Suprapubic skin (tissue), 4 donors: ENCODE measurements around the gene ALDH16A1. TPM values are rescaled to one million over a fixed set of nuclear protein-coding genes. Genes with fewer than 3 reads are reported as not detected.

Experiments used
- DNase-seq, 2 donors: peaks; one replicate each; pipeline ENCODE4 v3.0.0-alpha.2; 2019; ENCODE audit warnings: low spot score in 2 of 2
- H3K27ac ChIP-seq: fragments of 200-600 bp; sonication (generic); one replicate; pipeline ENCODE4 v1.5.1; 2019
- H3K27me3 ChIP-seq: fragments of 200-600 bp; sonication (generic); one replicate; pipeline ENCODE4 v1.5.1; 2019
- H3K36me3 ChIP-seq: fragments of 200-600 bp; sonication (generic); one replicate; pipeline ENCODE4 v1.5.1; 2019
- H3K4me1 ChIP-seq: fragments of 200-600 bp; sonication (generic); one replicate; pipeline ENCODE4 v1.5.1; 2019
- H3K4me3 ChIP-seq: fragments of 200-600 bp; sonication (generic); one replicate; pipeline ENCODE4 v1.5.1; 2019; ENCODE audit warnings: mild to moderate bottlenecking
- H3K9me3 ChIP-seq: fragments of 200-600 bp; sonication (generic); one replicate; pipeline ENCODE4 v1.5.1; 2019
- EP300 ChIP-seq: sonication (generic); formaldehyde crosslinking; IDR thresholded peaks from one replicate; pipeline ENCODE4 v1.6.1; 2017; ENCODE audit warnings: antibody characterized with exemption
- POLR2A ChIP-seq, 2 donors: fragments of 450-650 bp; IDR thresholded peaks; one replicate each; pipeline ENCODE4 v1.6.1; 2017; ENCODE audit warnings: antibody characterized with exemption in 2 of 2, mild to moderate bottlenecking in 2 of 2, moderate library complexity in 2 of 2
- POLR2AphosphoS5 ChIP-seq, 3 donors: sonication (generic); formaldehyde crosslinking; IDR thresholded peaks; one replicate each; pipeline ENCODE4 v1.6.1; 2017; ENCODE audit warnings: antibody characterized with exemption in 3 of 3
- WGBS: methylation state at CpG from one replicate; pipeline ENCODE4 v1.1.5; 2018; 5-methylcytosine and 5-hydroxymethylcytosine counted together
- total RNA-seq, 4 donors: library from RNA; depleted of rRNA; stranded (reverse); fragments of >200 nt; gene quantifications; one replicate each; pipeline ENCODE4 v1.1.0, GENCODE V29; 2016
- TF ChIP-seq, protein P1 (sequence below), 2 donors: fragments of 200-600 bp in 1 of 2; fragments of 450-650 bp in 1 of 2; sonication (generic) in 1 of 2; IDR thresholded peaks; one replicate each; pipeline ENCODE4 v1.5.1; 2016 to 2019; ENCODE audit warnings: antibody characterized with exemption in 2 of 2, mild to moderate bottlenecking in 1 of 2, moderate library complexity in 1 of 2

Gene ALDH16A1
- total RNA-seq, 4 donors from 2014 or later, result 21.7 to 47.7 (median 35.9) TPM

DNA sequence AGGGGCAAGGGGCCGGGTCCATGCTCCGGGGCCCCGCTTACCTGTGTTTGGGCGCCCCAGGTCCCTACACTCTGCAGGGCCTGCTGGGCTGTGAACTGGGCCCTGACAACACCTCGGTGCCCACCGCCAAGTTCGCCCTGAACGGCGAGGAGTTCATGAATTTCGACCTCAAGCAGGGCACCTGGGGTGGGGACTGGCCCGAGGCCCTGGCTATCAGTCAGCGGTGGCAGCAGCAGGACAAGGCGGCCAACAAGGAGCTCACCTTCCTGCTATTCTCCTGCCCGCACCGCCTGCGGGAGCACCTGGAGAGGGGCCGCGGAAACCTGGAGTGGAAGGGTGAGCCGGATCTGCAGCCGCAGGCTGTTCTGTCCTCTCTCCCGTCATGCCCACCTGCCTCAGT lies 61.1 kb downstream of the ALDH16A1 start:
- H3K36me3 ChIP-seq, result peaks cover 13% of the 10 kb centered on the region
- no peak for DNase-seq
- H3K4me1 ChIP-seq, result peaks cover 41% of the 10 kb centered on the region
- no peaks in the 10 kb centered on the region for H3K9me3 ChIP-seq
- peak overlapping the region; percentile 93 for H3K4me3 ChIP-seq
- TF ChIP-seq POLR2AphosphoS5 (IDR thresholded peaks at IDR 0.05) (no peak), POLR2A (IDR thresholded peaks at IDR 0.05) (no peak), EP300 (no peak)
- TF ChIP-seq, protein P1, sequence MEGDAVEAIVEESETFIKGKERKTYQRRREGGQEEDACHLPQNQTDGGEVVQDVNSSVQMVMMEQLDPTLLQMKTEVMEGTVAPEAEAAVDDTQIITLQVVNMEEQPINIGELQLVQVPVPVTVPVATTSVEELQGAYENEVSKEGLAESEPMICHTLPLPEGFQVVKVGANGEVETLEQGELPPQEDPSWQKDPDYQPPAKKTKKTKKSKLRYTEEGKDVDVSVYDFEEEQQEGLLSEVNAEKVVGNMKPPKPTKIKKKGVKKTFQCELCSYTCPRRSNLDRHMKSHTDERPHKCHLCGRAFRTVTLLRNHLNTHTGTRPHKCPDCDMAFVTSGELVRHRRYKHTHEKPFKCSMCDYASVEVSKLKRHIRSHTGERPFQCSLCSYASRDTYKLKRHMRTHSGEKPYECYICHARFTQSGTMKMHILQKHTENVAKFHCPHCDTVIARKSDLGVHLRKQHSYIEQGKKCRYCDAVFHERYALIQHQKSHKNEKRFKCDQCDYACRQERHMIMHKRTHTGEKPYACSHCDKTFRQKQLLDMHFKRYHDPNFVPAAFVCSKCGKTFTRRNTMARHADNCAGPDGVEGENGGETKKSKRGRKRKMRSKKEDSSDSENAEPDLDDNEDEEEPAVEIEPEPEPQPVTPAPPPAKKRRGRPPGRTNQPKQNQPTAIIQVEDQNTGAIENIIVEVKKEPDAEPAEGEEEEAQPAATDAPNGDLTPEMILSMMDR (IDR thresholded peaks at IDR 0.05), result no peak
- H3K27me3 ChIP-seq, result no peaks in the 10 kb centered on the region
- no peak overlapping the region for H3K27ac ChIP-seq
- 30% methylated on average over 2 of the region's 21 CpGs for WGBS

DNA sequence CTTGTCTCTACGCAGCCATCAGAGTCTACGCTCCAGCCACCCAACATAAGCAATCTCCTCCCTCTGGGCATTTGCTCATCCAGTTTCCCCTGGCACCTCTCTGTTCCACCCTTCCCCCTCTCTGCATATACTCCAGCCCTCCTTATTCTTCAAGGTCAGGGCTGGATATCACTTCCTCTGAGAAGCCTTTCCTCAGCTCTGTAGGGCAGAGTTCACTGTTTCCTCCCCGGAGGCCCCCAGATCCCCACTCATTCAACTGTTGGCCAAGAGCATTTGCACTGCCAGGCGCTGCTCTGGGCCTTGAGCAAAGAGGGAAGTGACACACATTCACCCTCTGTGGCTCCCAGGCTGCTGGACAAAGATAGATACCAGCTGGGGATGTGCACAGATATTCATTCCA lies 62.7 kb downstream of the ALDH16A1 start:
- Histone ChIP-seq H3K4me1 (peaks cover 41% of the 10 kb centered on the region), H3K9me3 (no peaks in the 10 kb centered on the region), H3K36me3 (peaks cover 15% of the 10 kb centered on the region), H3K27ac (no peak overlapping the region), H3K4me3 (no peak overlapping the region), H3K27me3 (no peaks in the 10 kb centered on the region)
- TF ChIP-seq, protein P1 (IDR thresholded peaks at IDR 0.05), result no peak
- TF ChIP-seq POLR2AphosphoS5 (IDR thresholded peaks at IDR 0.05) (no peak), POLR2A (IDR thresholded peaks at IDR 0.05) (no peak), EP300 (no peak)
- WGBS, result 75% methylated on average over 4 of the region's 4 CpGs
- no peak for DNase-seq

DNA sequence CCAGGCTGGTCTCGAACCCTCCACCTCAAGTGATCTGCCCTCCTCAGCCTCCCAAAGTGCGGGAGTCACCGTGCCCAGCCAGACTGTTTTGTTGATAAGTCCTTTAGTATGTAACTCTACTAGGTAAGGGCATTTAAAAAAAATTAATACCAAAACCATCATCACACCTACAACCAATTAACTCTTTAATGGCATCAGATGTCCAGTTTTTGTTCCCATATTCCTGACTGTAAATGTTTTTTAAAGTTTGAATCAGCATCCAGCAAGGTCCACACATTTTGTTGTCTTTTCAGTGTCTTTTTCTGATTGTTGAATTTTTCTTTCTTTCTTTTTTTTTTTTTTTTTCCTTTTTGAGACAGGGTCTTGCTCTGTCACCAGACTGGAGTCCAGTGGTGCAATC lies 65.0 kb downstream of the ALDH16A1 start:
- H3K36me3 ChIP-seq, result peaks cover 24% of the 10 kb centered on the region
- TF ChIP-seq, protein P1 (IDR thresholded peaks at IDR 0.05), result no peak
- TF ChIP-seq EP300 (no peak), POLR2AphosphoS5 (IDR thresholded peaks at IDR 0.05) (no peak), POLR2A (IDR thresholded peaks at IDR 0.05) (no peak)
- no peak for DNase-seq
- H3K27me3 ChIP-seq, result no peaks in the 10 kb centered on the region
- no peak overlapping the region for H3K27ac ChIP-seq
- peaks cover 23% of the 10 kb centered on the region for H3K4me1 ChIP-seq
- H3K9me3 ChIP-seq, result no peaks in the 10 kb centered on the region
- 97% methylated on average over 3 of the region's 3 CpGs for WGBS
- H3K4me3 ChIP-seq, result no peak overlapping the region

Other genes starting within 250 kb of the ALDH16A1 start
- gene SLC6A16, start 128.0 kb upstream of the ALDH16A1 start, total RNA-seq, result 1 to 10 TPM in 1 of 4 donors, under 1 TPM in 2, not detected in 1; 0.23 to 1.4 (median 0.34) TPM
- gene CD37, start 117.8 kb upstream of the ALDH16A1 start, total RNA-seq, result 10 to 100 TPM in 1 of 4 donors, 1 to 10 TPM in 3; 2.9 to 25.7 (median 5.0) TPM
- 10 to 100 TPM; 10.6 to 15.4 (median 13.2) TPM for gene TEAD2, start 90.8 kb upstream of the ALDH16A1 start, total RNA-seq
- gene DKKL1, start 89.3 kb upstream of the ALDH16A1 start, total RNA-seq, result not detected
- not detected for gene KASH5, start 65.0 kb upstream of the ALDH16A1 start, total RNA-seq
- not detected for gene PTH2, start 29.8 kb upstream of the ALDH16A1 start, total RNA-seq
- gene GFY, start 27.8 kb upstream of the ALDH16A1 start, total RNA-seq, result not detected
- gene SLC17A7, start 11.7 kb upstream of the ALDH16A1 start, total RNA-seq, result 1 to 10 TPM in 3 of 4 donors, under 1 TPM in 1; 0.60 to 1.2 (median 1.1) TPM
- gene PIH1D1, start 1.4 kb upstream of the ALDH16A1 start, total RNA-seq, result 100 to 1,000 TPM in 2 of 4 donors, 10 to 100 TPM in 2; 82.0 to 124 (median 104) TPM
- gene FLT3LG, start 21.0 kb downstream of the ALDH16A1 start, total RNA-seq, result 1 to 10 TPM; 1.2 to 4.9 (median 4.4) TPM
- 1,000 to 10,000 TPM; 2,613 to 5,154 (median 4,451) TPM for gene RPL13A, start 34.4 kb downstream of the ALDH16A1 start, total RNA-seq
- 1,000 to 10,000 TPM; 3,049 to 5,024 (median 4,623) TPM for gene RPS11, start 43.2 kb downstream of the ALDH16A1 start, total RNA-seq
- 100 to 1,000 TPM in 3 of 4 donors, 10 to 100 TPM in 1; 96.2 to 136 (median 112) TPM for gene FCGRT, start 59.4 kb downstream of the ALDH16A1 start, total RNA-seq
- gene RCN3, start 74.8 kb downstream of the ALDH16A1 start, total RNA-seq, result 10 to 100 TPM in 2 of 4 donors, 1 to 10 TPM in 2; 4.9 to 18.8 (median 9.0) TPM
- 10 to 100 TPM; 42.5 to 85.6 (median 68.9) TPM for gene NOSIP, start 127.3 kb downstream of the ALDH16A1 start, total RNA-seq
- 10 to 100 TPM; 13.8 to 21.2 (median 16.7) TPM for gene PRRG2, start 128.1 kb downstream of the ALDH16A1 start, total RNA-seq
- gene PRR12, start 138.0 kb downstream of the ALDH16A1 start, total RNA-seq, result 10 to 100 TPM; 24.6 to 50.3 (median 38.9) TPM
- 10 to 100 TPM; 12.9 to 28.8 (median 18.6) TPM for gene RRAS, start 186.9 kb downstream of the ALDH16A1 start, total RNA-seq
- gene SCAF1, start 189.0 kb downstream of the ALDH16A1 start, total RNA-seq, result 10 to 100 TPM; 22.1 to 36.9 (median 28.5) TPM
- 100 to 1,000 TPM in 1 of 4 donors, 10 to 100 TPM in 3; 61.3 to 164 (median 81.0) TPM for gene IRF3, start 212.6 kb downstream of the ALDH16A1 start, total RNA-seq
- 10 to 100 TPM in 1 of 4 donors, 1 to 10 TPM in 3; 3.1 to 28.0 (median 7.5) TPM for gene BCL2L12, start 212.7 kb downstream of the ALDH16A1 start, total RNA-seq
- gene PRMT1, start 224.0 kb downstream of the ALDH16A1 start, total RNA-seq, result 100 to 1,000 TPM; 101 to 142 (median 112) TPM
- 1 to 10 TPM; 1.8 to 7.6 (median 4.1) TPM for gene ADM5, start 236.4 kb downstream of the ALDH16A1 start, total RNA-seq
- 1 to 10 TPM in 1 of 4 donors, under 1 TPM in 3; 0.57 to 1.2 (median 0.92) TPM for gene CPT1C, start 237.9 kb downstream of the ALDH16A1 start, total RNA-seq